Right cardiac atrium (tissue), 5 donors: Measurements from ENCODE around the gene RAB4A. TPM values are rescaled to one million over a fixed set of nuclear protein-coding genes. Genes with fewer than 3 reads are reported as not detected.

Experiments
- ATAC-seq, 2 donors: fragments of 200-7000 bp; cut with Tn5 transposase; one replicate each; pipeline versions ENCODE4 v1.8.0 to v1.9.1; 2020; ENCODE audit warnings: moderate library complexity in 2 of 2, mild to moderate bottlenecking in 1 of 2
- DNase-seq, 3 donors: peaks; one replicate each; pipeline ENCODE4 v3.0.0-alpha.2; 2020
- H3K27ac ChIP-seq: one replicate; pipeline ENCODE4 v1.5.1; 2013; ENCODE audit warnings: mild to moderate bottlenecking, low read length, control low read depth, moderate library complexity
- H3K27me3 ChIP-seq: one replicate; pipeline ENCODE4 v1.6.1; 2013; ENCODE audit not compliant: control insufficient read depth, insufficient read depth
- H3K4me1 ChIP-seq: one replicate; pipeline ENCODE4 v1.6.1; 2013; ENCODE audit warnings: low read length; ENCODE audit not compliant: control insufficient read depth, insufficient read depth
- H3K4me3 ChIP-seq: one replicate; pipeline ENCODE4 v1.5.1; 2013; ENCODE audit warnings: low read length, control low read depth
- H3K9me3 ChIP-seq: one replicate; pipeline ENCODE4 v1.6.1; 2013; ENCODE audit warnings: low read length; ENCODE audit not compliant: control insufficient read depth
- WGBS: extraction: QIAGEN DNeasy Blood & Tissue Kit; methylation state at CpG from one replicate; pipeline ENCODE4 v1.1.7; 2013; 5-methylcytosine and 5-hydroxymethylcytosine counted together
- intact Hi-C, 4 donors: fragments of 100-400 bp; cut with DNase I; formaldehyde crosslinking; loops; one replicate each; pipeline versions ENCODE4 v1.11.0 to v1.14.0; 2022 to 2023
- polyA plus RNA-seq: library from polyadenylated mRNA; stranded (reverse); fragments of 200-250 nt; gene quantifications from one replicate; pipeline ENCODE4 v1.2.3, GENCODE V29; 2013
- total RNA-seq, 4 donors: library from RNA; stranded (reverse); fragmentation: NEBNext Ultra II Directional; extraction: Animal tissue kit (Norgen Biotek cat#: 25700); gene quantifications; one replicate each; pipeline ENCODE4 v1.2.1, GENCODE V29; 2021
- donor health status: healthy with polysubstance abuse.
- donor health status: DM: no; HTN: yes; CAD: no.
- donor health status: DM: no; HTN: no; CAD: no.
- donor health status: DM: no; HTN: yes; CAD: no; lungs with severe emphysema.
- donor health status: DM: yes; HTN: yes; CAD: no.

The RAB4A gene
- total and polyA plus RNA-seq, 5 donors, result 50.1 to 114 (median 99.1) TPM

DNA sequence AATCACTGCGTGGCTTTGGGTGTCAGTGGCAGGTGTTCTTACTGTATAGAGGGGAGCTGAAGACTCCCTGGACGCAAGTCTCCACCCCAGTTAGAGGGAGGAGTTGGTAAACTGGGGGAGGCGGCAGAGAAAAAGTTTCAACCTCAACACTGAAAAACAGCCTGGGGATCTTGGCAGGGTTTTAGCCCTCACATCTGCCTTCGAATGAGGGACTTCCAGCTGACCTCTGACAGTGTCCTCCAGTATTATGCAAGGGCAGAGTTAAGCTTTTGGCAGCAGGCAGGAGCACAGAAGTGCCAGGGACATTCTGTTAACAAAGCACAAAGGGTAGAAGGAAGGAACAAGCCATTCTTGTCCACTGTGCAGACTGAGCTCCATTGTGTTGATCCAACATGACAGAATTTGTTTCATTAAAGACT lies 41.2 kb upstream of the RAB4A start:
- Histone ChIP-seq H3K4me3 (no peak overlapping the region), H3K9me3 (no peaks in the 10 kb centered on the region), H3K4me1 (peaks cover 7% of the 10 kb centered on the region), H3K27me3 (no peaks in the 10 kb centered on the region), H3K27ac (peak overlapping the region; percentile 96)
- 8% methylated on average over 4 of the region's 4 CpGs for WGBS
- DNase-seq (peak; percentile 75 to 86 (median 76)), ATAC-seq (peak; percentile 93 to 95)
- intact Hi-C loops, result loop anchor here in 3 of 4 donors (5.0 to 10.0 kb wide), 4 partner anchors 492 to 562 kb away; partner anchors contain the start of gene RHOU (in 2 of the 3)

DNA sequence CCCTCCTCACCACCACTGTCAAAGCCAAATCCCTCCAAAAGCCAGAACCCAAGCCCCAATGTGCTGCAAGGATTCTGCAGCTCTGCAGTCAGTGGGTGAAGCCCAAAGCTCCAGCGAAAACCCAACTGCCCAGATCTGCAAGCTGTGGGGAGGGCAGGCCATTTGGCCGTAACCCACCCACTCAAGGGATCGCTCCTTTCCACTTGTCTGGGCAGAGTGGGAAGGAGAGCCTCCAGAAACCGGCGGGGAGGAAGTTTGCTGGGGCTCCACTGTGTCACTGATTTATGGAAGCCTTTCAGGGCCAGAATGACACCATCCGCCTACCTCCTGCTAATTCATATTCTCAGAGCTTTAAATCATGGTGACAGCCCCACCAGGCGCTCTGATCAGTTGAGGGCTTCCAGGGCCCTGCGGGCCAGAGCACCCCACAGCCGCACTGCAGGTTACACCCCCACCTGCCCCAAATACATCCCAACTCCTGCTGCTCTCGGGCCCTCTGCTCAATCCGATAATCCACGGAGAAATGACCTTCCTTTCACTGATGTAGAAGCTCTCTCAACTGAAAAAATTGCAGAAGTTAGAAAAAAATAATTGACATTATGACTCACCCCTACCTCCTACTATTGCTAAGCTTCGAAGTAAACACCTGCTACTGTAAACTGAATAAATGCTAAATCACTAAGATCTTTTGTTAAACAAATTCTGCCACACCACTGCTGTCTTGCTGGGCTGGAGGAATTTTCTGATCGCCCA lies 40.6 kb upstream of the RAB4A start:
- WGBS, result 71% methylated on average over 14 of the region's 14 CpGs
- DNase-seq, result peak in 2 of 3 donors; percentile 66 to 82
- intact Hi-C loops, result no loop called here
- H3K4me3 ChIP-seq, result no peak overlapping the region
- no peaks in the 10 kb centered on the region for H3K9me3 ChIP-seq
- ATAC-seq, result peak in 1 of 2 donors; percentile 2
- peak overlapping the region; percentile 96 for H3K27ac ChIP-seq
- H3K4me1 ChIP-seq, result peaks cover 7% of the 10 kb centered on the region
- no peaks in the 10 kb centered on the region for H3K27me3 ChIP-seq

DNA sequence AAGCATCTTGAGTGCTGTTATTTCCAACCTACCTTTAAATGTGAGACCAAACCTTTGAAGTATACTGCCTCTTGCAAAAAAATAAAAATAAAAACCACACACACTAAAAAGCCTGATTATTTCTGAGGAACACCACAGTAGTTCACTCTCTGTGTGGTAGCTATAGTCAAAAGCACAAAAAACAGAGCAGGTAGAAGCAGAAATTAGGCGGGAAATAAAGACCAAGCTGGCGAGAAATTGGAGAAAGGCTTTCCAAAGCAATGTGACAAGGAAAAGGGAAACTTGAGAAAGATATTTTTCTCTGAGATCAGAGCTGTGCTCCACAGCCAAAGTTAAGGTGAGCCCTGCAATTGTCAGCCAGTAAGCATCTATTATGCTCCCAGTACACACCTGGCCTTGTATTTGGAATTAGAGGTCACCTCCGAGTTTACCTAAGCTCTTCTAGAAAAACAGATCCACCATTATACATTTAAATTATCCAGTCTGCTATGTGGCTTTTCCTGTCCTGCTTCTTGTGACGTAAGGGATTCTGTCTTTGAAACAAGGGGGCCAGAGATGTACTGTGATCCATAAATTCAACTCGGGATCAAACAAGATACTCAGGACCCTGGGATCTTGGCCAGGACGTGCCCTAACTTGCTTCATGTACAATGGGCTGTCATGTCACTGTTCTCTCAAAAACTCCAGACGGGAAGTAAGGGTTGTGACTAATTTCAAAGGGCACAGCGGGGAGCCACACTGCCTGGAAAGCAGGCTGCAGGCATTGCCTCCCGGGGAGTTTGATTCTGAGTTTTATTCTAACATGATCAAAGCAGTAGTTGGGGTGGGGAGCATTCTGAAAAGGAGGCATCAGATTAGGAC lies 39.8 kb upstream of the RAB4A start:
- Histone ChIP-seq H3K4me3 (no peak overlapping the region), H3K27me3 (no peaks in the 10 kb centered on the region), H3K27ac (peak overlapping the region; percentile 17), H3K9me3 (no peaks in the 10 kb centered on the region), H3K4me1 (peaks cover 7% of the 10 kb centered on the region)
- ATAC-seq (no peak), DNase-seq (no peak)
- WGBS, result 73% methylated on average over 9 of the region's 9 CpGs
- intact Hi-C loops, result no loop called here

DNA sequence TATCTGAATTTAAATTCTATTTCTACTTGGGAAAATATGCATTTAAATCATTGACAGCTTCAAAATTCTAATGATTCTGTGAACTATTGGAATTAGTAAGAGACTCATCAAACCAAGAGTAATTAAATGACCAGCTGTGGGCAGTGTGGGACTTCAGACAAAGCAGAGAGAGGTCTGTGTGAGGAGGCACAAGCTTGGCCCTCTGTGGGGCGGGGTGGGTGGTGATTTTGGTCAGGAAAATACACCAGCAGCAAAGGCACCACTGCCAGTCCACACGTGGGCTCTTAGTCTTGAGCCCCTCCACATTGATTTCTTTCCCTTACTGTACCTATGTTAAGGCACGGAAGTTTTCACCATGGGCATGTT lies 39.2 kb upstream of the RAB4A start:
- no peak overlapping the region for H3K4me3 ChIP-seq
- no peak for ATAC-seq
- 87% methylated on average over 3 of the region's 3 CpGs for WGBS
- no peaks in the 10 kb centered on the region for H3K9me3 ChIP-seq
- H3K4me1 ChIP-seq, result peaks cover 7% of the 10 kb centered on the region
- intact Hi-C loops, result no loop called here
- DNase-seq, result peak in 1 of 3 donors; percentile 61
- no peaks in the 10 kb centered on the region for H3K27me3 ChIP-seq
- no peak overlapping the region for H3K27ac ChIP-seq

DNA sequence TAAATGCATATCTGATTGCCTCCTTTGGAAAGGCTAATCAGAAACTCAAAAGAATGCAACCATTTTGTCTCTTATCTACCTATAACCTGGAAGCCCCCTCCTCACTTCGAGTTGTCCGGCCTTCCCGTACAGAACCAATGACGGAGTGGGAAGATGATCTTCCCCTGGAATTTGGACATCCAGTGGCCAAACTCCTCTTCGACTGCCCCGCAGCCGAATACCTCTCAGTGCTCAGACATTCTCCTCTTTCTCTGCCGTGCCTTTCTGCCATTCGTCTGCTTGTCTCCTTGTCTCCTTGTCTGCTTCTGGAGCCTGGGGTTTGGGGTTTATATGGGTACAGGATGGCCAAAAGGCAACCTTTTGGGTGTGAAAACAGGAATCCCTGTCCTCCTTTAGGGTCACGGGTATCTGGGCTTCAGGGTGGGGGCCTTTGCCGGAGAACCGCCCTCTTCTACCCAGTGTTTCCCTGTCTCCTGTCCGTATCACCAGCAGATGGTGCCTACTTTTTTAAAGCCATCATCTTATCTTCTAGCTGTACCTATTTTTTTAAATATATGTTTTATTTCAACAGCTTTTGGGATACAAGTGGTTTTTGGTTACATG lies 35.9 kb upstream of the RAB4A start:
- DNase-seq (no peak), ATAC-seq (no peak)
- H3K27ac ChIP-seq, result no peak overlapping the region
- no peaks in the 10 kb centered on the region for H3K27me3 ChIP-seq
- intact Hi-C loops, result no loop called here
- H3K4me3 ChIP-seq, result no peak overlapping the region
- H3K4me1 ChIP-seq, result peaks cover 2% of the 10 kb centered on the region
- WGBS, result 84% methylated on average over 13 of the region's 13 CpGs
- no peaks in the 10 kb centered on the region for H3K9me3 ChIP-seq

DNA sequence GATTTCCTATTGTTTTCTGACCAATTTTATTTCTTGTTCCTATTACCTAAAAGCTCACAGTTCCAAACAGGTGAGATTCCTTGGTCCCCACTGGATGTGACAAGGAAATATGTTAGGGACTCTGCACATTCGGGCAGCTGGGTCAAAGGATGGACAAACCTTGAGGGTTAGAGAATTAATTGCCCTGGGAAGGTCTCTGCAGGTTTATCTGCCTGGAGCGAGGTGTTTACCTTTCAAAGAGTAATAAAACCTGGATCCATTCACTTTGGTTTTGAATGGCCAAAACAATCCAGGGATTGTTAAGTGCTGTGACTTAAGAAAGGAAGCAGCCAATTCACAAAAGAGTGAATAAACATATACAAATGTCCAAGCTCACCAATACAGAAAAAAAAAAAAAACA lies 33.6 kb upstream of the RAB4A start:
- no peak for ATAC-seq
- Histone ChIP-seq H3K9me3 (no peaks in the 10 kb centered on the region), H3K4me1 (no peaks in the 10 kb centered on the region), H3K27ac (no peak overlapping the region), H3K27me3 (no peaks in the 10 kb centered on the region), H3K4me3 (no peak overlapping the region)
- 34% methylated on average over 2 of the region's 2 CpGs for WGBS
- no peak for DNase-seq
- intact Hi-C loops, result no loop called here

DNA sequence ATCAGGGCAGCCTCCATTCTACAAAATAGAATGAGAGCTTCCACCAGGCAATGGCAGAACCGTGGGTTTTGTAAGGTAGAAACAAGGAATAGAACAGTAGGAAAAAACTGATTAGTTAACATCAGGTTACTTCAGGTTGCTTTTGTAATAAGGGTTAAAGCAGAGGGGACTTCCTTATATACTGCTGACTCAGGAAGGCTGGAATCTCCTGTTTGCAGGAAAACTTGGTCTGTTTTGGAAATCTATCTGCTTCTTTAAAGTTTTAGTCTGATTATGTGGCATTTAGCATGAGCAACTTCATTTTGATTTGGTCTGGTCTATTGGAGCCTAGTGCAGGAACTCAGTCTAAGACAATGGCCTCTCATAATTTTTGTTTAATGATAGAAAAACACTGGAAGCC lies 32.7 kb upstream of the RAB4A start:
- no peak for ATAC-seq
- WGBS, result 62% methylated on average over 1 of the region's 1 CpG
- intact Hi-C loops, result no loop called here

DNA sequence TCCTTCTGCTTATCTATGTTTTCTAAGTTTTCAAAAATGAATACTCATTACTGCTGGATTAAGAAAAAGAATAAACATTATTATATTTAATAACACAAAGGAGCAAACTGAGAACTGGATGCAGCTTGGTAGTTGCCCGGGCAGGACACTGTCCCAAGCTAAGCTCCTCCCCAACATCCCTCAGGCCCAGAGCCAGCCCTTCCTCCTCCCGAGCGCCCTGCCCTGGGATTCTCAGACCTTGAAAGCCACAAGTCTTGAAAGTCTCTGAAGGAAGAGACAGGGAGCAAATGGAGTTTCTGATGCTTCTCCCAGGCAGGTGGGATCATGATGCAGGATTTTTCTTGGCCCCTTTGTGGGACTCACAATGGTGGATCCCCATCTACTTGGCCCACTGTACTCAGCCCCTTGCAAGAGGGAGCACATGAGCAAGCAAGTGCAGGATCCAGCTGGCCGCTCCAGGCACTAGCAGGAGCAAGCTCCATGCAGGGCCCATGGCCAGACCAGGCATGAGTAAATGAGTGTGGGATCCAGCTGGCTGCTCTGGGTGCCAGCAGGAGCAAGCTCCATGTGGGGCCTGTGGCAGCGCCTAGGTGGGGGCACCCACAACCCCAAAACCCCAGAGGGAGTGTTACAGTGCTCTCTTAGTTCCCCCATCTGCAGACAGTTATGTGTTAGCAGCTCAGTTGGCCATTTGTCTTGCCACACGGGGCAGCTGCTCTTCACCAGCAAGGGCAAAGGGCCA lies 32.1 kb upstream of the RAB4A start:
- Histone ChIP-seq H3K27me3 (no peaks in the 10 kb centered on the region), H3K27ac (no peak overlapping the region), H3K4me1 (no peaks in the 10 kb centered on the region), H3K4me3 (no peak overlapping the region), H3K9me3 (no peaks in the 10 kb centered on the region)
- DNase-seq (peak in 1 of 3 donors; percentile 70), ATAC-seq (peak; percentile 31 to 78)
- intact Hi-C loops, result no loop called here
- WGBS, result 61% methylated on average over 6 of the region's 6 CpGs

More for the DNA sequence above, 32.7 kb upstream of the RAB4A start:
- no peak overlapping the region for H3K4me3 ChIP-seq
- H3K27me3 ChIP-seq, result no peaks in the 10 kb centered on the region
- DNase-seq, result no peak
- H3K9me3 ChIP-seq, result no peaks in the 10 kb centered on the region
- H3K27ac ChIP-seq, result no peak overlapping the region
- no peaks in the 10 kb centered on the region for H3K4me1 ChIP-seq

DNA sequence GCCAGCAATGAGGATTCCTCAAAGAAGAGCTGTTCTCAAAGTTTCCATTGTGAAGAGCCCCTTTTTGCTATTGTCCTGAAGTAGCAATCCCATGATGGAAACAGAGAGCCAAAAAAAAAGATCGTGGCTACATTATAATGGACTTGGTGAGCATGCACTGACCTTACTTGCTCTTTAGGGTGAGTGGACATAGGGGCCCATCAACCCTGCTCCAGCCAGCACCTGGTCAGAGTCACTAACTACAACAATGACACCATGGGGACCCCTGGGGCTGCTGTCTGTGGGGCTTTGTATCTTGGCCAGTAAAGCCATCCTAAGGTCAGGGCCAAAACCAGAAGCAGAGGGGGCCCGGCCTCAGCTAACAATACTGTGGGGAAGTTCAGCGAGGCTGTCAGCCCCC lies 30.4 kb upstream of the RAB4A start:
- Histone ChIP-seq H3K4me3 (no peak overlapping the region), H3K27me3 (no peaks in the 10 kb centered on the region), H3K9me3 (no peaks in the 10 kb centered on the region), H3K27ac (no peak overlapping the region), H3K4me1 (no peaks in the 10 kb centered on the region)
- intact Hi-C loops, result no loop called here
- 86% methylated on average over 3 of the region's 3 CpGs for WGBS
- DNase-seq (no peak), ATAC-seq (no peak)

DNA sequence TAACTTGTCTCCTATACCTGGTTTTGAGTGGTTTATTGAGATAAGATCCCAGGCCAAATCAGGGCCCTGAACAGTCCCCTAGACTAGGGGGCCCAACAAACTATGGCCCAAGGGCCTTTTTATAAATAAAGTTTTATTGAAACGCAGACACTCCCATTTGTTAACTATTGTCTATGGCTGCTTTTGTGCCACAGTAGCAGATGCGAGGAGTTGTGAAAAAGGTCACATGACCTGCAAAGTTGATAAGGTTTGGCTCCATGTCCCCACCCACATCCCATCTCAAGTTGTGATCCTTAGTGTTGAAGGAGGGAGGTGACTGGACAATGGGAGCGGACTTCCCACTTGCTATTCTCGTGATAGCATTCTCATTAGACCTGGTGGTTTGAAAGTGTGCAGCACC lies 29.5 kb upstream of the RAB4A start:
- Histone ChIP-seq H3K4me1 (no peaks in the 10 kb centered on the region), H3K9me3 (no peaks in the 10 kb centered on the region), H3K27ac (no peak overlapping the region), H3K4me3 (no peak overlapping the region), H3K27me3 (no peaks in the 10 kb centered on the region)
- intact Hi-C loops, result no loop called here
- DNase-seq (no peak), ATAC-seq (no peak)
- 89% methylated on average over 4 of the region's 4 CpGs for WGBS
